EH (cell line): ENCODE results near the gene ZBTB8A.
A peak's percentile ranks its signal among the peaks of the same experiment; 100 is the strongest.
"Not testable (repeated sequence)": the region's sequence is repeated elsewhere in the genome, so short reads cannot be mapped to it uniquely, and the experiment has no call there.

ENCODE experiments used
- DNase-seq: peaks from one replicate; pipeline ENCODE4 v3.0.0-alpha.2; 2015; ENCODE audit warnings: low read depth

ZBTB8A gene

GRCh38 chr1:32619701-32620485 lies 80.7 kb downstream of the ZBTB8A start:
- peak; percentile 32 for DNase-seq

- no peak for DNase-seq
These were observed 83.0 kb downstream of the ZBTB8A start for GRCh38 chr1:32622205-32622604.

- no peak for DNase-seq
These were observed 83.8 kb downstream of the ZBTB8A start for GRCh38 chr1:32622806-32623681.

- no peak for DNase-seq
These were observed 84.5 kb downstream of the ZBTB8A start for GRCh38 chr1:32623775-32624174.

GRCh38 chr1:32626176-32626575 lies 86.9 kb downstream of the ZBTB8A start:
- DNase-seq, result no peak

GRCh38 chr1:32627596-32628162 lies 88.5 kb downstream of the ZBTB8A start:
- DNase-seq, result peak; percentile 25

- DNase-seq, result not testable (repeated sequence)
These were observed 90.9 kb downstream of the ZBTB8A start for GRCh38 chr1:32630173-32630572.

- DNase-seq, result no peak
These were observed 93.6 kb downstream of the ZBTB8A start for GRCh38 chr1:32632829-32633228.

GRCh38 chr1:32635508-32636277 lies 96.5 kb downstream of the ZBTB8A start:
- no peak for DNase-seq

GRCh38 chr1:32636914-32637645 lies 97.9 kb downstream of the ZBTB8A start:
- DNase-seq, result no peak

- peak; percentile 88 for DNase-seq
These were observed 100.4 kb downstream of the ZBTB8A start for GRCh38 chr1:32639489-32640075.

- DNase-seq, result not testable (repeated sequence)
These were observed 103.1 kb downstream of the ZBTB8A start for GRCh38 chr1:32642292-32642827.

- no peak for DNase-seq
These were observed 105.2 kb downstream of the ZBTB8A start for GRCh38 chr1:32644426-32644825.

- DNase-seq, result no peak
These were observed 108.3 kb downstream of the ZBTB8A start for GRCh38 chr1:32647308-32648134.

GRCh38 chr1:32650248-32650751 lies 111.1 kb downstream of the ZBTB8A start, which contains the start of gene ZBTB8OS:
Gene ZBTB8OS (minus strand): TSS chr1:32650550. CDS start chr1:32650529, 21 bp downstream.
- DNase-seq, result peak; percentile 96

- peak; percentile 97 for DNase-seq
These were observed 111.7 kb downstream of the ZBTB8A start, which contains the start of gene RBBP4 for GRCh38 chr1:32650752-32651460. Gene RBBP4 (plus strand): TSS chr1:32651208. CDS start chr1:32651307, 99 bp downstream.

GRCh38 chr1:32651461-32652073 lies 112.3 kb downstream of the ZBTB8A start:
- DNase-seq, result no peak
